NOMO-1 treated with DMSO at 0.1 percent for 48 hours (cell line): ENCODE measurements around the gene SMOC2.
"Not testable (repeated sequence)": the region's sequence is repeated elsewhere in the genome, so short reads cannot be mapped to it uniquely, and the experiment has no call there.

Experiments used
- DNase-seq: peaks from one replicate; lab custom pipeline; 2025; ENCODE audit not compliant: unreplicated experiment; lab: John Stamatoyannopoulos, UW

Gene SMOC2

DNA sequence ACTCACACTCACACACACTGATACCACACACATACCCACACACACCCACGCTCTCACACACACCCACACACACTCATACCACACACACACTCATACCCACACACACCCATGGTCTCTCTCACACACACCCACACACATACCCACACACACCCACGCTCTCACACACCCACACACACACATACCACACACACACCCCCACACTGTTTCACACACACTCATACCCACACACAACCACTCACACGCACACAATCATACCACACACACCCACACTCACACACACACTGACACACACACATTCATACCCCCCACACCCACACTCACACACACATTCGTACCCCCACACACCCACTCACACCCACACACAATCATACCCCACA, 158.1 kb downstream of the SMOC2 start:
- DNase-seq, result no peak

DNA sequence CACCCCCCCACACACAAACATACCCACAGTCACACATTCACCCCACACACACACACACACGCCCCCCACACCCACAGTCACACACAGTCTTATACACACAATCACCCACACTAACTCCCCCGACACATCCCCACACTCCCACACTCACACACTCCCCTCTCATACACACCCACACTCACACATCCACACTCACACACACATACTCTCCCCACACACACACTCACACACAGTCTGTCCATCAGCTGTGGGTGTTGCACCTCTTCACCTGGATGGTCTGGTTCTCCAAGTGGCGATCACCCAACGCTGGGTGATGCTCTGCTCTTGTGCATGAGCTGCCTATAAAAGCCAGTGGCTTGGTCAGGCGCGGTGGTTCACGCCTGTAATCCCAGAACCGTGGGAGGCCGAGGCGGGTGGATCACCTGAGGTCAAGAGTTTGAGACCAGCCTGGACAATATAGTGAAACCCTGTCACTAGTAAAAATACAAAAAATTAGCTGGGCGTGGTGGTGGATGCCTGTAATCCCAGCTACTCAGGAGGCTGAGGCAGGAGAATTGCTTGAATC, 158.9 kb downstream of the SMOC2 start:
- DNase-seq, result no peak

DNA sequence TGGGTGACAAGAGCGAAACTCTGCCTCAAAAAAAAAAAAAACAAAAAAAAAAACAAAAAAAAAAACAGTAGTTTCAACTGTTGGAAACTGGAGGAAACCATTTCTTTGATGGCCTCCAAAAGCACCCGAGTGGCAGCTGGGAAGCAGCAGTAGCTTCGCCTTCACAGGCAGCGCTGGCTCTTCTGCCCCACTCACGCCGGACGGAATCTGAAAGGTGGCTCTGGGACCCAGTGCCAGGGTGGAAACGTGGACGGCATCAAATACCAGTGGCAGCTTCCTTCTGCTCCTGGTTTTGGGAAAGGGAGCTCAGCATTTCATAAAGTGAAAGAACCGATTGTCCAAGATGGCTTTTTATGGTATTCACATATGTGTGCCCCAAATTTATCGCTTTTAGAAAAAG, 159.4 kb downstream of the SMOC2 start:
- DNase-seq, result no peak

DNA sequence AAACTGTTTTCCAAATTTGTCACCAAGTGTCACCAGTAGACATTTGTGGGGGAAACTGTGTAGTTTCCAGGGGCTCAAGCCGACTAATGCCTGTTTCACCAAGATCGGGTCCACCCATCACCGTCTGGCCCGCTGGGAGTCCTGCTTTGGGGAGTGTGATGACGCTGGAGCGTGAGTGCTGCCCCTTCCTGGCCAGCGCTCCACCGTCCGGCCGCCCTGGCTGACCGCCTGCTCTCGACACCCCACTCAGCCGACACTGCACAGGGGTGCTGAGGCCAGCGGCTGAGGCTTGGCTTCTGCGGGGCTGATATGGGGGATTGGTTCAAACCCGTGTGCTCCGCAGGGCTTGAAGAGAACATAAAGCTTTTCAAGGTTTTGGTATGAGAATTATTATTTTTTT, 160.1 kb downstream of the SMOC2 start:
- no peak for DNase-seq

DNA sequence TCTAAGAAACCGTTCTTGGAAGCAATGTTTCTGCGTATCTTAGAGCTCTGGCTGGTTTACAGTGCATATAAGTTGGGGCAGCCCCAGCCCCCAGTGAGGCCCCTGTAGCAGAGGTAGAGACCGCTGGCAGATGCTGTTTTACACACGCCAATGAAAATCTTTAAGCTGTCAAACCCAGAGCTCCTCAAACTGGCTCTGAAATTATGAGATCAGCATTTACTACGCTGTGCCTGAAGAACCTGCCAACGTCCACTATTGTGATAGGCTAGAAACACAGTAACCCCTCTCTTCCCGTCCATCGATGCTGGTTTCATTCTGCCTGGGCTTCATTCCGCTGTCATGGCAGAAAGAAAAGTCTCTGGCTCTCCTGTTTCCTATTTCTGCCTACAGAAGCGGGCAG, 160.6 kb downstream of the SMOC2 start:
- DNase-seq, result no peak

DNA sequence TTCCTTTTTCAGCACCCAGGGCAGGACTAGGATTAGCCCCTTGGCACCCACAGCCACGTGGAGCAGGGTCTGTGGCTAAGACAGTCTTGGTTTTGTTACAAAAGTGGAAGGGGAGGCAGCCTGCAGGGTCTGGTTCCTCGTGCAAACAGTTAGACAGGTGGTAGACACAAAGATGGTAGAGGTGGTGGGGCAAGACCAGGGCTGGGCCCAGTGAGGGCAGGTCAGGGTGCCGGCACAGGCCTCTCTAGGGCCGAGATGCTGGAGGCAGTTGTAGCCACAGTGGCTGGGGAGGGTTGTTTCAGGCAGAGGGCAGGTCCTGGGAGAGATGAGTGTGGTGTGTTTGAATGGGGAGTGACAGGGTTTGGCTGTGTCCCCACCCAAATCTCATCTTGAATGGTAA, 161.6 kb downstream of the SMOC2 start:
- DNase-seq, result no peak

DNA sequence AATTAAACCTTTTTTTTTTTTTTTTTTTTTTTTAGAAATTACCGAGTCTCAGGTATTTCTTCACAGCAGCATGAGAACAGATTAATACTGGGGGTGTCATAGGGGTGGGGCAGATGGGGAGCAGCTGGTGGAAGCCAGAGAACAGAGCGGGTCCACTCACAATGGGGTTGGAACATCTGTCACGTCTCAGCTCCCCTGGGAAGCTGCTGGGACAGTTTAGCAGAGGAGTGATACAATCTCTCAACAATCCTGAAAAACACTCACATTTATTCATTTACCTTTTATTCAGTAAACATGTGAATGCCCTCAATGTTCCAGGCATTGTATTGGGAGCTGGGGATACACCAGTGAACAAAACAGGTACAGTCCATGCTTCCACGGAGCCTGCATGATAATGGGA, 162.2 kb downstream of the SMOC2 start:
- no peak for DNase-seq

DNA sequence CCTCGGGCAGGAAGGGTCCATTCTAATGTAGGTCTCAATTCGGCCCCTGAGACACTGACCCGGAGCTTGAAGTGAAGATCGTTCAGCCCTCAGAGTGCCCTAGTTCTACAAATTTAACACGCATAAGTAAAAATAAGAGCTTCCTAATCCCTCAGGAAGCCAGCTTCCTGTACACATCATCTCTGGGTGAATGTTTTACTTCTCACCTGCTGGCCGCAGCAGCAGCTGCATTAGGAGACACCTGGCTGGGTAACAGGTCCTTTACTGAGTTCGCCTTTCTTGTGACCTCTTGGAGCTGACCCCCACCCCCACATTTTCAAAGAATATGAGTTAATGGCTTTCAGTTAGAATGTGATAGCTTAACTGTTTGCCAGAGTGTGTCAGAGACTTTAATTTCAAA, 165.0 kb downstream of the SMOC2 start:
- no peak for DNase-seq

DNA sequence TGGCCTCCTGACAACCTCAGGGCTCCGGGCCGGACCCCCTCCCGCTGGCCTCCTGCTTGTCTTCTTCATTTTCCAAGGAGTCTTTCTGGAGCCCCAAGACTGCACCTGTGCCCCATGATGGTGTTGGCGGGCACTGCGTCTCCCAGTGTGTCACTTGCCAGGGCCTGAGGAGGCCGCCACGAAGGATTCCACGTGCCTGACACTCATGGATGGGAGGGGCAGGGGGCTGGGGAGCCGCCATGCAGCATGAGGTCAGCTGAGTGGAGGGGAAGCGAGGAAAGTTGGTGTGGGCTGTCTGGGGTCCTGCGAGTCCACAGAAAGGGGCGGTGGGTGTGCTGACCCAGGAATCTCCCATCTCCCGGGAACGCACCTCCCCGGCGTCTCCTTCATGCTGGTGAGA, 165.7 kb downstream of the SMOC2 start:
- DNase-seq, result no peak

DNA sequence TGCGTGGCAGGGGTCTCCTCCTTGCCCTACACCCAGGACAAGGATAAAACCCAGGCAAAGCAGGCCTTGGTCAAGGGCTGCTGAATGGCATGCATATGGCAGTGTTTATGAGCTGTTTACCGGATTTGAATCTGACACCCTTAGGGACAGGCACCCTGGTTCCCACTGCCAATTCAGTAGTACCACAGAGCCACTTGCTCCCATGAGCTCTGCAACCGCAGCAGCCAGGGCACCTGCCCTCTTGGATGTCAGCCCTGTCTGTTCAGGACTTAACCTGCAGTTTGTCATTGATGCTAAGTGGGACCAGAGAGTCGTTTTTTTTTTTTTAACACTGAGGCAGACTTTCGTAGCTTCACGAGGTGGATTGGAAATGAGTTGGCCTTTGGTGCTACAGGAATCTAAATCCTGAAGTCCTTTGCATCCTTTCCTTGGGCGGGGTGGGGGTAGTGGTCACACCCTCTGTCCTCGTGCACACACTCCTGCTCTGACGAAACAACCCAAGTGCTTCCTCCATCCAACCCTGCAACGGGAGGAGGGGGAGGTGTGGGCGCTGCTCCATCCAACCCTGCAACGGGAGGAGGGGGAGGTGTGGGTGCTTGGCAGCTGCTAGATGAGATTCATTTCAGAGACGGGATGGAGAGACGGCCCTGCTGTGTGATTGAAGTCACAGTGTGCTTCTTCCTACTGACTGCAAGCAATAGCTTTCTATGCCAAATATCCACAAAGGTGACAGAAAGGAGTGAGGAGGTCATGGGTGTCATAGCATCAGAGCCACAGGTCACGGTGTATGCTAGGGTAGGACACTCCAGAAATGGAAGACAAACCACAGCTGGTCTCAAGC, 166.5 kb downstream of the SMOC2 start:
- DNase-seq, result no peak

DNA sequence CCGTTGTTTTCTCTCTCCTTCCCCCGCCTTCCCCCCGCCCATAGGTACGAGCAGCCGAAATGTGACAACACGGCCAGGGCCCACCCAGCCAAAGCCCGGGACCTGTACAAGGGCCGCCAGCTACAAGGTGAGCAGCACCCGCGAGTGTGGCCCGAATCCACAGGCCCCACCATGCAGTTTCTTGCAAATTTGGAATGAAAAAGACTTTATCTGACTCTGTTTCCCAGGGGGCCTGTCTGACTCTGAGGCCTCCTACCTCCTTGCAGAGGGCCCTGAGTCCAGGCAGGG, 167.1 kb downstream of the SMOC2 start:
- no peak for DNase-seq

DNA sequence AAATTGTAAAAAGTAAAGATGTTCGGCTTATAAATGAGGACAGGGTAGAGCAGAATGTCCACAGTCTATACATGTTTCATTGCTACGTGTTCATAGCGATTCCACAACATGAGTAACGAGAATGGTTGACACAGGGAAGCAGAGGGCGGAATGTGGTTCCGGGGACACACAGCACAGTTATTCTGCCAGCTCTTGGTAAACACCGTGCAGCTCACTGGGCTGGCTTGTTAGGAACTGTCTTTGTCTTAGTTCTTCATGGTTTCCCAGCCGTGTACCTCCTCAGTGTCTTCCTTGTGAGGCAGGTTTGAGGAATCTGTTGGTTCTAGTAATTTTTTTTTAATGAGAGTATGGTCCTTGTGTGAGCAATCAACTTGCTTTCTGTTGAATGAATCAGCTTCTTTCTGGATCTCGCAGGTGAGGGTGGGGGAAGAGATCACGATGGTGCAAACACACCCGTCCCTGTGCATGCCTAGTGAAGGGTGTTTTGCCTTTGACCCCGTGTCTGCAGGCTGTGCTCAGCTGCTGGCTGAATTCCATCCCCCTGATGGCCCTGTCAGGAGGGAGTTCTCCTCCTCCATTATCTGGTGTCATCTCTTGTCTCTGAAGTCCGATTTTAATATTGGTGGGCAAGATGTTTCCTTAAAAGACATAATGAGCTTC, 168.2 kb downstream of the SMOC2 start:
- no peak for DNase-seq

DNA sequence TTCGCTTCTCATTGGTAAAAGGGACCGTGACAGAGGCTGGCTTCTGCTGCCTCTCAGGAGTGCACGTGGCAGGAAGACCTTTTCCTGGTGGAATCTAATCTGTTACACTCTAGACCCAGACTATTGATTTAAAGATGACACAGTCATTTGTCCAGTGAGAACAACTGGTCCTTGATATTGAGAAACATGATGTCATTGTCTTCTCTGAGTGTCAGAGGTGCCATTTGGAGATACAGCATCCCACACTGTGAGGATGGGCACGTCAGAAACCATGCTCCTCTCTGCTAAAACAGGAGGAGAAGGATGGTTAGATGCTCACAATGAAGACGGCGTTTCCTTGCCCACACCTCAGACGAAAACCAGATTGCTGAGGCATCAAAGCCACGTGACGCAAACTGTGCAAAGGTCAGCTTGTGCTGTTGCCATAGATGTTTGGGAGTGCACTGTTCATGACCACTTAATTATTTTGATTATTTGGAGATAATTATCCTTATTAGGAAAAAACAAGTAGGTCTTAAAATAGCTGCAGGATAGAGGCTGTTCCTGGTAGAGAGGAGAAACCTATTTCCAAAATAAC, 169.0 kb downstream of the SMOC2 start:
- DNase-seq, result no peak

DNA sequence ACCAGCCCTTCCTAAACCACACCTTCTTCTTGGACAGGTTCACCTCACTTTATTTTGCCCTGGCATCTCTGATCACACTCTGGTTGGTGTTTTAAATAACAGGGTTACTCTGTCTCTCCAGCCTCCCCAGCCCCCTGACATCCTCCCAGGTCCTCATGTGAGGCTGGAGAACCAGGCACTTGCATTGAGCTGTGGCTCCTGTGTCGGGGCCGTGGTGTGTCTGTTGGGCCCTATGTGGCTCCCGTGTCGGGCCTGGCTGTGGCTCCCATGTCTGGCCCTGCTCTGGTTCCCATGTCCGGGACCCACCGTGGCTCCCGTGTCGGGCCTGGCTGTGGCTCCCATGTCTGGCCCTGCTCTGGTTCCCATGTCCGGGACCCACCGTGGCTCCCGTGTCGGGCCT, 170.0 kb downstream of the SMOC2 start:
- DNase-seq, result not testable (repeated sequence)

DNA sequence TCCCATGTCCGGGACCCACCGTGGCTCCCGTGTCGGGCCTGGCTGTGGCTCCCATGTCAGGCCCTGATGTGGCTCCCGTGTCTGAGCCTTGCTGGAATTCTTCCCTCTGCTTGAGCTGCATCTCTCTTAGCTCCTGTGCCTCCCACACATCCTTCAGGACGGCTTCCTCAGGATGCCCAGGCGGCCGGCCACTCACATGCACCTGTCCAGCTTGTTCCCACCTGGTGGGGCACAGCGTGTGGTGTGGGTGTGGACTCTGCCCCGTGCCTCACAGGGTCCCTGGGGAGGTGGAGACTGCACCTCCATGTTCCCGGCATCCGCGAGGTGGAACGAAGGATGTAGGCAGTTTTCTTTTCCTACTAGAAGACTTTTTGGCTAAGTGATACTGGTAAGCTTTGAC, 170.7 kb downstream of the SMOC2 start:
- DNase-seq, result no peak

DNA sequence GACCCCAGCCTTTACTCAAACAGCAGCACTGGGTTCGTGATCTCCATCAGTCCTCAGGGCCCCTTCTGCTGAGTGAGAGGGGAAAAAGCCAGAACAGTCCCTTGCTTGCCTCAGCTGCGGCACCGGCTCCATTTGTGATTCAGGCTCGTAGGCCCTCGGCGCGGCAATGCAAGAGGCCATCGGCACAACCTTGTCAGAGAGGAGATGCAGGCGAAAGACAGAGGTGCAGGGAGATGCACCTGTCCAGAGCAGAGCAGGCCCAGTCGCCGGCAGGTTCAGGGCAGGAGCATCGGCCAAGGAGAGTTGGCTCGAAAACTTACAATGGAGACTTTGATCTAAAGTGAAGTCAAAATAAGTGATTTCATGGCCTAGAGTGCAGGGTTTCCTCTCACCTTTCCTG, 171.6 kb downstream of the SMOC2 start:
- no peak for DNase-seq

DNA sequence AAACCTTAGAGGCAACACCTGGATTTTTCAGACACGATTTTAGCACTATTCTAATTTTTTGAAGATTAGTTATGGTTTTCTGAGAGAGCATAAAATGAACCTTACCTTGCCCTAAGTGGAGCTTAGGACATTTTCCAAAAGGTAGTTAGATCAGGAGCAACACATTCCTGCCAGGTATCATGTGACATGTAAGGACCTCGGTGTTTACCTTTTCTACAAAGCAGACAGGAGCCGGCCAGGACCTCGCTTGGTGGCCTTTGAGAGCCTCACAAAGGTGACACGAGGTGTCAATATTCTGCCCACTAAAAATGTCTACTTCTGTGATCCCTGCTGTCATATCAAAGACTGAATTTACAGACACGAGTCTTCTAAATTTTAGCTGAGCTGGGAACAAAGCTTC, 174.9 kb downstream of the SMOC2 start:
- no peak for DNase-seq

DNA sequence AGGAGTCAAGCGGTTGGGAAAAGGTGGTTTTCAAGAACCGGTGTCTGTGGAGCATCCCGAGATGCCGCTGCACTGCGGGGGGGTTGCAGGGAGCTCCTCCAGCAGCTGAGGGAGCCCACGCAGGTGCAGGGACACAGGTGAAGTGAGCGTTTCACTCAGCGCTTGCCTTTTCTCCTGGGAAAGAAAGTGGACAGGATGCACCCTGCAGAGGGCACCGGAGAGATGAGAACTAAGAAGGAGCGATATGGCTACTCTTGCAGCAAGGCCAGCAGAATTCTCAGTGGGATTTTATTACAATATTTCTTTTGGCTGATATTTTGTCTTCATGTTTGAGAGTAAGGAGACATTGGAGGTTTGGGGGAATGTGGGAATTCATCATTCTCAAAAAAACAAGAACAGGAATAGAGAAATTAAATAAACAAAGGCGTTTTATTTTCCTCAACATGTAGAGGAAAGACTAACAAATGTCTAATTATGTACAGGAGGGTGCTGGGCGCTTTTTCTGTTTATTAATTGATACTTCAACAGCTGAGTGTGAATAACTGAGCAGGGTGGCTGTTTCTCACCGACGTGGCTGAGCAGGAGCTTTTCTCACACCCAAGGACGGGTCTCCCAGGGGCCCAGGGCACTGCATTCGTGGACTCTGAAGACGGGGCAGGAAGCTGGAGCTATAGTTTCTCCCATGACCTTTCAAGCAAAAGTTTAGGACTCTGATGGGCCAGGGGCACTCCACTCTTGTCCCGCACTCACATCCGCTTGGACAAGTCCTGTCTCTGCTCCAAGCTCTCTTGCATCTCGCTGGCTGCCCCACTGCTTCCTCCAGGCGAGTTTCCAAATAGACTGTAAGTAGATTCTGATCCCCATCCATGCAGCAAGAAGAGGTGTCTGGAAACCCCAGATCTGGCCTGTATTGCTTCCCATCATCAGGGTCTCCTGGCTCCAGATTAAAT, 176.1 kb downstream of the SMOC2 start:
- no peak for DNase-seq

DNA sequence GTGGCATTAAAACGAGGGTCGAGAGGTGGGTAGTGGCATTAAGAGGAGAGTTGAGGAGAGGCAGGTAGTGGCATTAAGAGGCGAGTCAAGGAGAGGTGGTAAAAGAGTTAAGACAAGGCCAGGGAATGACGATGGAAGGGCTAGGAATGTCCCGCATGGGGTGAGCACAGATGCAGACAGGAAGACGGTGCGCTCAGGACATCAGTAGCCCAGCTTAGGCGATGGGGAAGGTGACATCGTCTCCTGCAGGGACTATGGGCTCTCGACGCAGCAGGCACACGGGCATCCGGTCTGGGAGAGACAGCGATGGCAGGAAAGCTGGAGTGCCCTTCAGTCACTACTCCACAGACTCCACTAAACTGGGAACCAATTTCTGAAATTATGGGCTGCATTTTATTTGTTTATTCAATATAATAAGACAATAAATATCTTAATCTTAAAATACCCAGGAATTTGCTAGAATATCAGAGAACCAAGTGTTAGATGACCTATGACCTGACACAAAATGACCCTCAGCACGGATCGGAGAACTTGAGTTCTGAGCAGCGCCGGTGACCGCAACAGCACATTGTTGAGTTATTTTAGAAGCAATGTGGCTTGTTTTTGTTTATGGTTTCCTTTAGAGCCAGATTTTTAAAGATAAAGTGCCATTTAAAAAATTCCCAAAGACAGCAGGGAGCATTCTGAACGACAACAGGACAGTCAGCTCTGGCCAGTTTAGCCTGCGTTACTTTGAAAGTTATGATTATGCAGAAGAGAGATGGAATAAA, 177.7 kb downstream of the SMOC2 start:
- no peak for DNase-seq

DNA sequence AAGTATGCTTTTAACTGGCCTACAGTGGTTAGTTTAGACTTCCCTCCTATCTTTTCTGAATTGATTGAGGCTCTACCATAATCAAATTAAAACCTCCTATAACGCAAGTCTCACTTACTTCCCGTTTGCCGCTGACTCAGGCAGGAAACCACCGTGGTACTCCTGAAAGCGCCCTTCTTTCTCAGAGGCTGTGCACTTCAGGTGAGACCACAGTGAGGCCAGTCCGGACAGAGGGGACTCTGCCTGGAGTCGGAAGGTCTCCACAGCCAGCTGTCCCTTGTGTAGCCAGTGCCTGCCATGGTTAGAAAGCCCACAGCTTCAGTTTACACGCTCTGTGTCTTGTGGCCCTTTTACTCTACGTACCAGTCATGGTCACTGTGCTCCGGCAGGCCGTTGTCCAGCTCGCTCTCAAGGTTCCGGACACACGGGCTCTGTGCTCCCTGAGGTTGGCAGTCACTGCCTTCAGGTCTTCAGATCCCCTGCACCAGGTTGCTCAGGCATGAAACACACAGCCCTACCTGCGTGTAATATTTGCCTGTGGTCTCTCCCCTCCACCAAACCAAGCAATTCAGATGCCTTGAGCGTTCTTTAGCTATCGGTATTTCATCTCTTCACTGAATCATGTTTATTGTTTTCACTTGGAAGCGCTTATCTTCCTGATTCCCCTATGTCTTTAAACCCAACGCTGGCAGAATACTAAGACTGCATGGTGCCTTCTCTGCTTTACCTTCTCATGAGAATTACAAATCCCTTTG, 178.8 kb downstream of the SMOC2 start:
- no peak for DNase-seq
